Natural killer cell (primary cell): ENCODE results near the gene ELMO1. TPM values are rescaled to one million over a fixed set of nuclear protein-coding genes. Genes with fewer than 3 reads are reported as not detected.

ENCODE experiments used
- ATAC-seq, 3 donors: fragments of 150-1000 bp in 2 of 3; fragments of 200-7000 bp in 1 of 3; cut with Tn5 transposase; 1 replicate in 1 of 3; 2 replicates in 2 of 3; pipeline ENCODE4 v1.10.0; 2021; ENCODE audit warnings: mild to moderate bottlenecking in 2 of 3, moderate library complexity in 2 of 3
- DNase-seq, 2 donors: peaks; one replicate each; pipeline versions ENCODE4 v3.0.0 to v3.0.0-alpha.2; 2013 to 2021; ENCODE audit warnings: mixed read lengths in 1 of 2
- H3K27ac ChIP-seq: one replicate; pipeline ENCODE4 v1.5.1; 2013; ENCODE audit warnings: mild to moderate bottlenecking, low read length
- H3K27me3 ChIP-seq: one replicate; pipeline ENCODE4 v1.6.1; 2013; ENCODE audit warnings: low read length; ENCODE audit not compliant: control insufficient read depth, insufficient read depth
- H3K36me3 ChIP-seq: one replicate; pipeline ENCODE4 v1.6.1; 2013; ENCODE audit warnings: low read length; ENCODE audit not compliant: control insufficient read depth, insufficient read depth
- H3K4me1 ChIP-seq: one replicate; pipeline ENCODE4 v1.6.1; 2013; ENCODE audit warnings: low read length; ENCODE audit not compliant: control insufficient read depth, insufficient read depth
- H3K4me3 ChIP-seq: one replicate; pipeline ENCODE4 v1.5.1; 2013; ENCODE audit warnings: low read length
- H3K9me3 ChIP-seq: one replicate; pipeline ENCODE4 v1.6.1; 2013; ENCODE audit warnings: low read length; ENCODE audit not compliant: control insufficient read depth, insufficient read depth
- H3K27ac Mint-ChIP-seq, 2 donors: one replicate each; pipeline ENCODE4 v1.8.0; 2022; ENCODE audit warnings: mild to moderate bottlenecking in 2 of 2, mixed read lengths in 2 of 2, moderate library complexity in 1 of 2
- H3K27me3 Mint-ChIP-seq, 2 donors: one replicate each; pipeline ENCODE4 v1.8.0; 2022; ENCODE audit warnings: low read depth in 2 of 2, mixed read lengths in 2 of 2
- H3K36me3 Mint-ChIP-seq: one replicate; pipeline ENCODE4 v1.8.0; 2022; ENCODE audit warnings: mixed read lengths
- H3K4me1 Mint-ChIP-seq, 2 donors: one replicate each; pipeline ENCODE4 v1.8.0; 2022; ENCODE audit warnings: mixed read lengths in 2 of 2
- H3K4me3 Mint-ChIP-seq: one replicate; pipeline ENCODE4 v1.8.0; 2022; ENCODE audit warnings: mild to moderate bottlenecking, moderate library complexity, mixed read lengths
- H3K9me3 Mint-ChIP-seq, 2 donors: one replicate each; pipeline ENCODE4 v1.8.0; 2022; ENCODE audit warnings: mixed read lengths in 2 of 2
- CTCF ChIP-seq: fragments of 200-600 bp; IDR thresholded peaks from one replicate; pipeline ENCODE4 v1.8.0; 2022; ENCODE audit warnings: antibody characterized with exemption
- WGBS: methylation state at CpG from one replicate; pipeline ENCODE4 v1.1.7; 2013; ENCODE audit warnings: missing lambda C conversion rate; ENCODE audit not compliant: insufficient coverage; 5-methylcytosine and 5-hydroxymethylcytosine counted together
- intact Hi-C: fragments of 100-400 bp; cut with micrococcal nuclease; formaldehyde crosslinking; loops from one replicate; pipeline ENCODE4 v1.14.2; 2022
- total RNA-seq, 4 donors: library from RNA; stranded (reverse); fragments of 120-200 nt in 1 of 4; gene quantifications; one replicate each; pipeline versions ENCODE4 v1.2.3 to v1.2.4, GENCODE V29; 2013 to 2022

The ELMO1 gene
- total RNA-seq, 3 donors from 2014 or later (not counting 1 experiment from before 2014, with no cell fraction given), result 127 to 147 (median 130) TPM

- peaks cover 60% of the 10 kb centered on the region for H3K36me3 Mint-ChIP-seq
- peak overlapping the region; percentile 18 to 20 for H3K27ac Mint-ChIP-seq
- peaks cover 22 to 27% of the 10 kb centered on the region in 2 donors for H3K4me1 Mint-ChIP-seq
- Histone ChIP-seq H3K9me3 (peaks cover 72% of the 10 kb centered on the region), H3K4me1 (peaks cover 4% of the 10 kb centered on the region), H3K27ac (no peak overlapping the region), H3K4me3 (no peak overlapping the region), H3K27me3 (no peaks in the 10 kb centered on the region), H3K36me3 (no peaks in the 10 kb centered on the region)
- H3K9me3 Mint-ChIP-seq, result peaks cover 11 to 28% of the 10 kb centered on the region in 2 donors
- no peak overlapping the region for H3K4me3 Mint-ChIP-seq
- DNase-seq, result no peak
- ATAC-seq, result no peak
- no peak for TF ChIP-seq CTCF
- 100% methylated on average over 3 of the region's 4 CpGs for WGBS
- no peaks in the 10 kb centered on the region for H3K27me3 Mint-ChIP-seq
- intact Hi-C loops, result no loop called here
These were observed 508.8 kb downstream of the ELMO1 start for GRCh38 chr7:36939816-36940215.

GRCh38 chr7:36937754-36938563, 510.7 kb downstream of the ELMO1 start:
- H3K4me3 ChIP-seq, result no peak overlapping the region
- 98% methylated on average over 2 of the region's 2 CpGs for WGBS
- H3K27ac ChIP-seq, result no peak overlapping the region
- Mint-ChIP-seq H3K4me1 (peaks cover 17 to 32% of the 10 kb centered on the region in 2 donors), H3K27ac (peak overlapping the region; percentile 0 to 72), H3K9me3 (peaks cover 9 to 23% of the 10 kb centered on the region in 2 donors), H3K4me3 (peak overlapping the region; percentile 29), H3K36me3 (peaks cover 58% of the 10 kb centered on the region), H3K27me3 (no peaks in the 10 kb centered on the region)
- peak in 1 of 3 donors; percentile 24 for ATAC-seq
- peaks cover 14% of the 10 kb centered on the region for H3K4me1 ChIP-seq
- no peak for TF ChIP-seq CTCF
- no peaks in the 10 kb centered on the region for H3K36me3 ChIP-seq
- H3K9me3 ChIP-seq, result peaks cover 71% of the 10 kb centered on the region
- intact Hi-C loops, result no loop called here
- H3K27me3 ChIP-seq, result no peaks in the 10 kb centered on the region
- DNase-seq, result peak in 1 of 2 donors; percentile 55

- WGBS, result 100% methylated on average over 1 of the region's 1 CpG
- Histone ChIP-seq H3K4me3 (no peak overlapping the region), H3K36me3 (no peaks in the 10 kb centered on the region), H3K4me1 (peaks cover 15% of the 10 kb centered on the region), H3K9me3 (peaks cover 23% of the 10 kb centered on the region), H3K27me3 (no peaks in the 10 kb centered on the region), H3K27ac (no peak overlapping the region)
- ATAC-seq, result no peak
- H3K4me3 Mint-ChIP-seq, result no peak overlapping the region
- peaks cover 5 to 7% of the 10 kb centered on the region in 2 donors for H3K9me3 Mint-ChIP-seq
- TF ChIP-seq CTCF, result no peak
- peaks cover 33 to 49% of the 10 kb centered on the region in 2 donors for H3K4me1 Mint-ChIP-seq
- no peaks in the 10 kb centered on the region for H3K27me3 Mint-ChIP-seq
- no peak for DNase-seq
- intact Hi-C loops, result no loop called here
- peaks cover 28% of the 10 kb centered on the region for H3K36me3 Mint-ChIP-seq
- peak overlapping the region; percentile 48 to 49 for H3K27ac Mint-ChIP-seq
These were observed 516.8 kb downstream of the ELMO1 start for GRCh38 chr7:36931892-36932291.
